Stimulated activated naive CD4-positive, alpha-beta T cell (primary cell): ENCODE measurements around the gene DAP.
"Not testable (repeated sequence)": the region's sequence is repeated elsewhere in the genome, so short reads cannot be mapped to it uniquely, and the experiment has no call there.

ENCODE experiments used
- DNase-seq, 6 experiments: peaks; one replicate each; lab custom pipeline; 2025; lab: John Stamatoyannopoulos, UW

DAP gene, protein sequence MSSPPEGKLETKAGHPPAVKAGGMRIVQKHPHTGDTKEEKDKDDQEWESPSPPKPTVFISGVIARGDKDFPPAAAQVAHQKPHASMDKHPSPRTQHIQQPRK

DNA sequence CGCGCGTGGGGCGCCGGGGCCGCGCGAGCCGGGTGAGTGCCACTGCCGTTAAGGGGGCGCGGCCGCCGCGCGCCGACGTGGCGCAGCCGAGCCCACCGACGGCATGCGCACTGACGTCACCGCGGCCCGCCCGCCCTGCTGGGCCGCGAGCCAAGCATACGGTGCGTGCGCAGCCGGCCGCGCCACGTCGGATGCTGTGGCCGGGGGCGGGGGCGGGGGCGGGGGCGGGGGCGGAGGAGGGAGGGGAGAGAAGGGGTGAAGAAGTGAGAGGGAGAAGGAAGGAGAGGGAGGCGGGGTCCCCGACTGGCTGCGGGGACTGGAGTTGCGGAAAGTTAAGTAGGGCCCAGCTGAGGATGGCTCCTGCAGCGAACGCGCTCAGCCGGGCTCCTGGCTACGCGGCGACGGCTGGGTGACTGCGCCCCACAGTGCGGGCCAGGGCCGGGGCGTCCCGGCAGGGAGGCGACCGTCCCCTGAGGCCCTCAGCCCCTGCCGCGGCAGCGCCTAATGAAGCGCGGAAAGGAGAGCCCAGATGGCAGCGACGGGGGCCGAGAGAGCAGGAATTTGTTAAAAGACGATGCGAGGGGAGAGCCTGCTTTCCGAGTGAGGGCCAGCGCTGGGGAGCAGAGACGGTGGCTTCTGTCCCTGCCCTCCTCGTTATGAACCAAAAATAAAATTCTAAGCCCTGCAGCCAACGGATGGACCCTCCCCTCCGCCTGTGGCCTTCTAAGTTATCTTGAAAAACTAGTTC is at the start of gene DAP:
Gene DAP (minus strand): TSS at position 50 of the 748 bp plus-strand sequence. CDS start 166 bp downstream, outside the sequence.
- peak; percentile 83 to 94 (median 87) for DNase-seq

DNA sequence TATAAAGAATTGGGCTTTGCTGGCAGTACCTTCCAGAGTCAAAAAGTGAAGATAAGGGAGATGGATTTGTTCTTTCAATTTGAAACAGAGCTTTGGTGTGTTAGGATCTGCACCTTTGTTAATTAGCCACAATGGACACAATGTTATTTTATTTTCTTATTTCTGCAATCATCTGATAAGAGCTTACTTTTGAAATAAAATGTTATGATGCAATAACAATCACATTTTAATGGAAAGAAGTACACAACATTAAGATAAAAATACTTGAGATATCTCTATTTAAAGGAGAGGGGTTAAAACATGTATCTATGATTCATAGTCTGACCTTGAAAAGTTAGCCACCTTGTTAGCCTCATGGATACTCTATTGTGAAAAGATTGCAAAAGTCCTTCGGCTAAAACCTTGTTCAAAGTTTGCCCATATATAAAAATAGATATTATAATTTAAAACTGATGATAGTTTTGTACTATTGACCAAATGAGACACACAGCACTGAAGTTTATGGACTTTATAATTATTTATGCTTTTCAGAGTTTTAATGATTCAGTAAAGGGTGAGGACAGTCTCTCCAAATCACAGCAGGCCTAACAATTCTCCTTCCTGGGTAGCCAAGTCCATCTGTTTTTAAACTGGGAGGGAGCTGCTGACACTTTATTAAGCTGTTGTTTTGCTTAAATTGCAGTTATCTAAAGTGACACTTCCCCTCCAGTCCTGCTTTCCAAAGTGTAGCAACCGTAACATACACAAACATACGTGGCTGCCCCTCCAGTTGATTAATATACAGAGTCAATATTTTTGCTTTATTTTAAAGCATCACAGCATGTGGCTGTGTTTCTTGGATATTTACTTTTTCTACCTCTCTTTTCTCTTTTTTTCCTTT is 47.6 kb upstream of the DAP start:
- no peak for DNase-seq

DNA sequence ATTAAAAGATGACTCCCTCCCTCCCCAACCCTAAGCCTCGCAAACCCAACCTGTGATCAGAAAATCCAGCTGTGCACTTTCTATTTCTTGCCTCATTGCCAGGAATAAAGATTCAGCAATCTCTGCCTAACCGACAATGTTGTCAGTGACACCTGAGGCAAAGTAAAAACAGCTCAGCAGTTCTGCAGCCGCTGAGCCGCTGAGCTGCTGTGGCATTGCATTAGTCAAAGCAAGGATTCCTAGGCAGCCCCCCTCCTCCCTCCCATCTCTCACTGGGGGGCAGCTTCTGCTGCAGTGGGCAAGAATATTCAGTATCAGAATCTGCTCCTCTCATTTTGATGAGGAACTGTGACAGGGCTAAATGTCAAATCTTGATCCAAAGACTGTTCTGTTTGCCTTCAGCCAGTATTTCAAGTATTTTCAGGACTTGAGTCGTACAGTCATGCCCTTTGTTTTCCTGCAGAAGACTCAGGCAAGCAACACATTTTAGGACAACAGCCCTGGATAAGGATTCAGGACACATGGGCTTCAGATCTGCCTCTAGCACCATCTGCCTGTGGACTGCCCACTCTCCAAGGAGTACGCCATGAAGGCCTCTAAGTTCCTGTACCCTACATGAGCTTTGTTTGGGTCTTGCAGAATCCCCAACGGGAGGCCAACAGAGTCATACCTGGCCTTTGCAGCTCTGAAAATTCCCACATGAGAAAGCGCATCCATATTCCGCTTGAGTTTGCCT is 41.1 kb upstream of the DAP start:
- no peak for DNase-seq

DNA sequence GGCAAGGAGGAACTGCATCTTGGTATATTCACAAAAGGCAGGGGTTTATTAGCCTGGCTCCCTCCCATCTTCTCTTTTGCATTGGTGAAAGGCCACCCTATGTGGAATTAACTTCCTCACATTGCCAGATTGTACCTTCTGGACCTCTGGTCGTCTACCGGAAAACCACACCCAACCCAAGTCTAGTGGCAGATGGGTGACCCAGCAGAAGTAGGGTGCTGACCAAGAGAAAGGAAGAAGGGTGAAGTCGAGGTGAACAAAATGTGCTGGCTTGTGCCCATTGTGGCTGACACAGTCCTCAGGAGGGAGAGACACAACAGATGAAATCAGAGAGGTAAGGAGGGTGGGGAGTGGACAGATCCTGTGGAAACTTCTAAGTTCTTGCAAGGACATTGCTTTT is 39.8 kb upstream of the DAP start:
- no peak for DNase-seq

DNA sequence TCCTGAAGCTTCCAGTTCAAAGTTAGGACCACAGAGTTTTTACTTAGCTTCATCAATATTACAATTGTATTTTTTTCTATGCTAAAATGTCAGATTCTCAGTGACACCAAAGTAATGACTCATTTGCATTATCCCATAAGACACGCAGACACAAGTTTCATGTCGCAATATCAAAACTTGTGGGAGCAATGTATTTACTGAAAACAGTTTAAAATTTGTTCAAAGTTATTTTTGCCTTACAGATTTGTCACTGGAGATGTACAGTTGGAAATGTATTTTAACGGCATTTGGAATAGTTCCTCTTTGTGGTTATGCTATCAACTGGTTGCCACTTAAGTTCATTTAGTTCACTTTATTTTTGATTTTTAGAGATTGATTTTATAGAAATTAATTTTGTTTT is 36.2 kb upstream of the DAP start:
- DNase-seq, result no peak

DNA sequence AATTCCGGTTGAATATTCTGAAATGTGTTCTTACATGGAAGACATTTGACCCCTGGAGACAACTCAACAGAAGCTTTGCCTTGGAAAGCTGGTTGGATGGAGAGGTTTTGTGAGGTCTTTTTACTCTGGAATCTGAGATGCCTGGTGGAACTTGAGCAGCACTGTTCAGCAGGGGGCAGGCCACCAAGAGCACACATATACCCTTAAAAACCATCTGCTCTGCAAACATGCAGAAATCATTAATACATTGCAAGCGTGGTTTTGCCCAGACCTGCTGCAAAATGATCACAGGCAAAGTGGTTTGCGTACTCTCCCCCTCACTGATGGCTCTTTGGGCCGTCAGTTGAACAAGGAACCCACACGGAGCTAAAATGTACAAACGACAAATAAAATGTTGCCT is 32.8 kb upstream of the DAP start:
- DNase-seq, result no peak

DNA sequence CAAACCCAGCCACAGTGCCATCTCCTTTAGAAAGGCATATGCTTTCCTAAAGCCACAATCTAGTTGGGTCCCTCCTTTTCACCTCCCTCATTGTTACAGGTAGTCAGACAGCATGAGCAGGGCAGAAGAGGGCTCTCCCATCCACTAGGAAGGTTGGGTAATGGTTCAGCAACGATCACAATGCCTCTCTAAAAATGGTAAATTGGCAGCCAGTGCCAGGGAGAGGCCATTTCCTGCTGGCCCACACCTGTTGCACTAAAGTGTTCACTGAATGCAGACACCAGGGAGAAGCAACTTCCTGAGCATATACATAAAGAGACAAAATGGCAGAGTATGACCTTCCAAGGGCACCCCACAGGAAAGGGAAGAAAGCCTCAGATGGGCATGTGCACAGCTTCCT is 31.3 kb upstream of the DAP start:
- DNase-seq, result no peak

DNA sequence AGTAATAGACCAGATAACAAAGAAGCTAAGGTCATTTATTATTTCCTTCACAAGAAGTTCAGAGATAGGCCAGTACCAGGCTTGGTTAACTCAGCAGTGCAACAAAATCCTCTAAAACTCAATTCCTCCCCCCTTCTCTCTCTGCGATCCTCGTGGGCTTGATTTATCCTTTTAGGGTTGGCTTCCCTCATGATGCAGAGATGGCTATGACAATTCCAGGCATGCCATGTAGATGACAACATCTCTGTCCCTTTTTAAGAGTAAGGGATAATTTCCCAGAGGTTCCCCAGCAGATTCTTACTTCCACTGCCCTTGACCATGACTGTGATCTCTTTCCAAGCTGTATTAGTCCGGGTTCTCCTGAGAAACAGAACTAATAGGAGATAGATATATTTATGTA is 28.7 kb upstream of the DAP start:
- DNase-seq, result no peak

DNA sequence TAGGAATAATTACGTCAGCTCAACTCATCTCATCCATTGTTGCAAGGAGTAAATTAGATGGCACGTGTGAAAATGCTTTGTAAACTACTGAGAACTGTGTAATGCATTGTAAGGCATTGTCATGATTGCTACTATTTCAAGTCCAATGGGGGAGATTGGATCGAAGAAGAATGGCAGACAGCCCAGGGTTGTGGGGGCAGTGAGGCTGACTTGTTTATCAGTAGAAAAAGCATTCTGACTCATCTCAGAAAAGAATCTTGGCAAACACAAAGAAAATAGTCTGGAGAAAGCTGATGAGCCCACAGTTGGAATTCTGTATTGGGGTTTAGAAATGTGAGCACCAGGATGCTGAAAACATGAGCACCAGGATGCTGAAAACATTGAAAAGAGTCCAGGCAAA is 28.0 kb upstream of the DAP start:
- DNase-seq, result no peak

DNA sequence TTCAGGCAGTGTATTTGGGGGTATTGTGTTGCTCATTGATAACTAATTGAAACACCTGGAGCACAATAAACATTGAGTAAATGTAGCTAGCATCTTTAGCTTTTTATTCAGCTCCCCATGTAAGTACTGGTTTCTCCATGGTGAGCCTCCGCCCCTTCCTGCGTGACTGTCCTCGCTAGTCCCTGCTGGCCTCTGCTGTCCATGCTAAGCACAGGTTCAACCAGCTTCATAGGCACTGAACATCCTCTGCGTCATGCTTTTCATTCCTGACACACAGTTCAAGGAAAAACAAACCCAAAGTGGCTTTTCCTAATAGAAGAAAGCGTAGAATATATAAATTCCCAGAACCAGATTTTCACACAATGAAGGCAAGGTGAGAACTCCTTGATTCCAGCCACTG is 27.3 kb upstream of the DAP start:
- DNase-seq, result no peak

DNA sequence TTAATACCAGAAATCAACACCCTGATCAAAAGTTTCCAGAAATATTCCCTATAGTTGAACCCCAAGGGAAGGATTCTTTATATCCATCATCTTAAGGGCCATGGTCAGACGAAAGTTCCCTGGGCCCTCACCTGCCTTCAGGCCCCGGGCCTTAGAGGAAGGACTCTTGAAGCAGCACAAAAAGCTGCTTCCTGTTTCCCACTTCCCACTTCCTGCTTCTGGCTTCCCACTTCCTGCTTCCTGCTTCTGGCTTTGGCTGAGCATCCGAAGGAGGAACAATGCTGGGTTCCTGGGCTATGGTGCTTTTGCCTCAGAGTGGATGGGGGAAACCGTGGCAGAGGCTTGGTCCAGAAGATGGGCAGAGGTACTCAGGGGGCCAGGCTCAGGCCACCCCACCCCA is 25.8 kb upstream of the DAP start:
- no peak for DNase-seq

DNA sequence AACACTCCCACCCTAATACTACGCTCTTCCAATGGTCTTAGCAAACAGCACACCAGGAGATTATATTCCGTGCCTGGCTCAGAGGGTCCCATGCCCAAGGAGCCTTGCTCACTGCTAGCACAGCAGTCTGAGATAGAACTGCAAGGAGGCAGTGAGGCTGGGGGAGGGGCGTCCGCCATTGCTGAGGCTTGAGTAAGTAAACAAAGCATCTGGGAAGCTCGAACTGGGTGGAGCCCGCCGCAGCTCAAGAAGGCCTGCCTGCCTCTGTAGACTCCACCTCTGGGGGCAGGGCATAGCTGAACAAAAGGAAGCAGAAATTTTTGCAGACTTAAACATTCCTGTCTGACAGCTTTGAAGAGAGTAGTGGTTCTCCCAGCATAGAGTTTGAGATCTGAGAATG is 19.2 kb upstream of the DAP start:
- DNase-seq, result not testable (repeated sequence)

DNA sequence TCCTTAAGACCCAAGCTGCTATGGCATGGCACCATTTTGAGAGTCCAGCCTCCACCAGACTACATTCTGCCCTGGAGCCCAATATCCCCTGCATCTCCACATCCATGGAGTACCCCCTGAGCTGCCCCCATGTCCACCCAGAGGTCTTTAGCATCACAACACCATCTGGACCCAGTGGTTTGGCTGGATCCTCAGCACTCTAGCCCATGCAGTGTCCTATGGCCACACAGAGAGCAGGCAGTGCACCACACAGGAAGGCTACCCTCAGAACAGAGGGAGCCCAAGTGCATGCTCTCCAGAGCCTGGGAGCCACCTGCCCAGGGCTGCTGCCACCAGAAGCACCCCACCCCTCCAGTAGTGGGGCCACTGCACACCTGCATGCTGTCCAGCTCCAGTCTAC is 18.6 kb upstream of the DAP start:
- no peak for DNase-seq

DNA sequence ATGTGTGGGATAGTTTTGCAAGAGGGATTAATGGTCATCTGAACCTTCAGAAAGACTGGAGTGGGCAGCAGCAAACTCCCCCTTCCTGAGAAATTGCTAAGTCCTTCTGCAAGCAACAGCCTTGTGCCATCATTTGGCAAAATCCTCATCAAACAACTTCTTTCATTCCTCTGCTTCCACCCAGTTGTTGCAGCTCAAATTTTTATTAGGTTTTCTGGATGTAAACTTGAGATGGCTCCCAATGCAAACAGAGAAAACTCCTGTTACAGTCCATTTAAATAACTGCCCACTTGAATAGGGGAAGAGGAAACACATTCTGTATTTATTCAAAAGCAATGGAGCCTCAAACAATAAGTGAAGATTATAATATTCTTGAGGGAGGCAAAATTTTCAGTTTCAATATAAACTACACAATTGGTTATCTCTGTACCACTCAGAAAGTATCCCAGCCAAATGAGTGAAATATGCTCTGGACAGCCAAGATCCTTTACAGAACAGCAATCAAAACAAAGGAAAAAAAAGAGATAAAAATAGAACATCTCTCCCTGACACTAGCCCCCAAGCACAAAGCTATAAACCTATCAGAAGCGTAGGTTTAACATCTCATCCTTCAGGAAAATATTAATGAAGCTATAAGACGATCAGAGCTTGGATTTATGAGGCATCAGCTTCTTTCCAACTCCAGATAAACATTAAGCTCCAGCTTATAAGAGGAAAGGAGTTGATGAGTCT is 17.3 kb upstream of the DAP start:
- no peak for DNase-seq

DNA sequence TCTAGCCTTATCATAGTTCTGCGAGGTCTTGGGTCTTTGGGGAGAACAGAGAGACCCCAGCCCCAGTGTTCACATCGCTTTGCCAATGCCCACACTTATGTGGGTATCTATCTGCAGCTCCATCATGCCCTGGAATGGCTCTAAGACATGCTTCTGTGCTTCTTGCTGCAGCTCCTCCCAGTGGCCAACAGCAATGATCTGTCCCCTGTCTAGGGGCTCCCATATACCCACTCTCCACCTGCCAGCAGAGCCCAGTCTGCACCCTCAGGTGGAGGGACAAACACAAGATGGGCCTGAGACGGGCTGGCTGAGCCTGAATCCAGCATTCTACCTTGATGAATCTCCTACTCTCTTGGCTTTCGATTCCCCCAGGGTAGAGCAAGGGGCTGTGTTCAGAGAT is 14.6 kb upstream of the DAP start:
- no peak for DNase-seq

DNA sequence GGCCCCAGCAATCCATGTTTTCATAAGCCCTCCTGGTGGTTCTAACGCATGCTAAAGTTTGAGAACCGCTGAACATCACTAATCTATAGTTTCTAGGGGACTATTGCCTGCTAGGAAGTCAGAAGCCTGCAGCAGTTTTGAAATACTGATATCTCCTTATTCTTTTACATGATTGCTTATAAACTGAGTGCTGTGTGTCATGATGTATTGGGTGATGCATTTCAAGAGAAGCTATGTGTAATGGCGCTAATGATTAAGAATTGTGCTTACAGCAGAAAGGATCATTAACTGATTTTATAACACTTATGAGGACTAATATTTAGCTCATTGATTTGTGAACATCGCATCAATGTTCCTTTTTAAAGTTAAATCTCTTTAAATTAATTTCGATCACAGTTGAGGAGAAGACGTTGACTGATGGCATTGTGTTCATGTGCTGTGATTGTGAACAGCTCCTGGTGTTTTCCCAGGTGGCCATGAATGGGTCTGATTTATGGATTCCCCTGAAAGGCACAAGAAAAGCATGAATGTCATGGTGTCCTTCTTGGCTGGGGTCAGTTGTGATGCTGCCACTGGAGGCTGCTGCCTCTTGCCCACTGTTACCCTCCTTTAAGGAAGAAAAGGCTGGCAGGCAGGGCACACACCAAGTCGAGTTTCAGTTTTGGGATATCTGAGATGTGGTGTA is 12.0 kb upstream of the DAP start:
- DNase-seq, result no peak

DNA sequence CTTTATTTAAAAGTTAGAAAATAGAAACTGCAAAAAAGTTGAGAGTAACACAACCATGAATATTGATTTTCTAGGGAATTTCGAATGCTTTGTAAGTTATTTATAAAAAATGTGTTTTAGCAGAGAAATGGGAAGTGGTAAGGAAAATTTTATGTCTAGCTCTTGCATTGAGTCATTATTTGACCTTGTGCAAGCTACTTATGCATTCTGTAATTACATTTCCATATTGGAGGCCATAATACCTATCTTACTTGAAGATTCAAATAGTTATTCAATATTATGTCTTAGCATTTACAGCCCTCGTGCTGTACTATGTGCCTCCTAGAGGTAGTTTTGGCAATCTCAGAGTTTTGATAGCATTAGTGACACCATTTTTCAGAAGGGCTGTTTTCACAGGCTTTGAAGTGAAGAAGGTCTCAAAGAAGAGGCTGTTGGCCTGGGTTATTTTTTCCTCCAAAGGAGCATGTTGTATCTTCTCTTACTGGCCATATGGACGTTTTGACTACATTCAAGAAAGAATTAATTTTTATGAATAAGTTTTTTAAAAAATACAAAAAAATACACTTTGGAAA is 7.4 kb upstream of the DAP start:
- DNase-seq, result no peak

DNA sequence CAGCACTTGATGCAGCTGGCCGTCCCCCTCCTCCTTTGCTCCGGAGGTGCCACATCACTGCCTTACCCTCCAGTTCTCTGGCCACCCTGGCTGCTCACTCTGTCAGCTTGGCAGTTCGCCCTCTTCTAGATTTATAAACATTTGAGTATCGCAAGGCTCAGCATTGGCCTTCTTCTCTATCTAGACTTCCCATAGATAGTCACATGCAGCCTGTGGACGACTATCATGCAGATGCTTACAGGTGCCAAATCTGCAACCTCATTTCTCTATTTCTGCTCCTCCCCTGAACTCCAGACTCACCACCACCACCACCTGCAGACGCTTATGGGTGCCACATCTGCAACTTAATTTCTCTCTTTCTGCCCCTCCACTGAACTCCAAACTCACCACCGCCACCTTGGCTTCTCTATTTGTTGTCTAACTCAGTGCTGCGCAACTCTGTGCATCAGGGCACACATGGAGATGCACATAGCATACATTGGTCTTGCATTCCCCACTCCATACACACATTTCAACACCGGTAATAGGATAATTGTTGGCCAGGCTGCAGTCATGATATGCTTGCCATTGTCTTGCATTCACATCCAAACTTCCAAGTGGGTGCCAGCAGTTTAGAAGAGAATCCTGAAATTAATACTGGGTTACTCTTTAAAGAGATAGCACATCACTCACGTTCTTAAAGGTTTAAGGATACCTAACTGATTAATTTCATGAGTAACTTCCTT is 1.9 kb upstream of the DAP start:
- DNase-seq, result no peak

DNA sequence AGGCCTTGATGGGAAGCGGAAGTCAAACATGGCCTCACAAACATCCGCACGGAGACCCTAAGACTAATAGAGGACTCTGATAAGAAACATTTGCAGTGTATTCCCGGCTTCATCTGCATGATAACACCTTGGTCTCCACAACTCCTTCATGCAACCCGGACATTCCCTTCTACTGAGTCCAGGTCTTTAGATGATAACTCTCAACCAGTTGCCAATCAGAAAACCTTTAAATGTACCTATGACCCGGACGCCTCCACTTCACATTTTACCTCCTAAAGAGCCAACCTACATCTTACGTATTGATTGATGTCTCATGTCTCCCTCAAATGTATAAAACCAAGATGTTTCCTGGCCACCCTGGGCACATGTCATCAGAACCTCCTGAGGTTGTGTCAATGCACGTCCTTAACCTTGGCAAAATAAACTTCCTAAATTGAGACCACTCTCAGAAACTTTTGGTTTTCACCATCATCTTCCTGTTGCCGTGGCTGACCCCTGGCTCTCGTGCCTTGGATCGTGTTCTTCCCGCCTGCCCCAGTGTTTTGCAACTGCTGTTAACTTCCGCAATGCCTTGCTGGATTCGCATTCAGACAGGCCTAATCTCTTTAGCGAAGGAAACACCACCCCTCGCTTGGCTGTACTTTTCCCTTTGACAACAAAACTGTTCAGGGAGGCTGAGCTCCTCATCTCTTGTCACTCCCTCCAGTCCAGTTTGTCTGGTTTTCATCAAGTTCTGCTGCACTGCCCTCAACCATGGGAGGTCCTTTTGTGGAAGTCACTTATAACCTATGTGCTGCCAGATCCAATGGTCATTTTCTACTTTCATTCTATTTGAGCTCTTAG is 1.1 kb upstream of the DAP start:
- peak in 1 of 6 experiments; percentile 25 for DNase-seq

DNA sequence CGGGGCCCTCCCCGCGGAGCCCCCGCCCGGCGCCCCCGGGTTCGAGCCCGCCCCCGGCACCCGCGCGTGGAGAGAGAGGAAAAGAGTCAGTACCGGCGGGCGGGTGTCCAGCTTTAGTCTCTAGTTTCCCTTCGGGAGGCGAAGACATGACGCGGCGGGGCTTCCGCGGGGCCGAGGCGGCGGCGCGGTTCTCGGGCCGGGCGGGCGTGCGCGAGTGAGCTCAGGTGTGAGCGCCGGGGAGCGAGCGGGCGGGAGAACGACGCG is 181 bp downstream of the DAP start:
- no peak for DNase-seq
